ENCODE data around the gene SAYSD1.

Gene SAYSD1

DNA sequence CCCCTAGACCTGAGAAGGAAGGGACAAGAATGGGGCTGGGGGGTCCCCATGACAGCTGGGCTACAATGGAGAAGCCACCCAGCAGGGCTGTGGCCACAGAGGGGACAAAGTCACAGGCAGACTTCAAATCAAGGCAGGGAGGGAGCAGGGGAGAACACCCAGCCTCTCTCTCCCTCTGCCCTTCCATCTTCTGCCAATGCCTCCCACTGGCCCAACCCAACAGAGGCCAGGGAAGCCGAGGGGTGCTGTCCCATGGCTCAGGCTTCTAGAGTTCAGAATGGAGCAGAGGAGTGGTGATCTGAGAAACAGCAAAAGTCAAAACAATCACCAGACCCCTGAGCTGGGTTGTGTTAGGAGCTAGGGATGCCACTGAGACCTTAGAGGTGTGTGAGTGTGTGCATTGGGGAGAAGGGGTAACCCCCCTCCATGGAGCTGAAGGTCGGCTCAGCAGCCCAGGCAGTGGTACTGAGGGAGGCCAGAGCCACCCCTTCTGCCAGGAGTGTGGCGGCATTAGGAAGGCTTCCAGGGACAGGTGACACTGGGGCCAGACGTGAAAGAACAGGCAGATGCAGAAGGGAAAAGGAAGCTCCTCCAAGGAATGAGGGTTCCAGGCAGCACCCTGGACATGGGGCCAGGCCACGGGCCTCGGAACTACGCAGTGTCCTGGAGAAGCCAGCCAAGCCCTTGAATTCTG is 54.4 kb downstream of the SAYSD1 start:
- no peak overlapping the region for H3K4me3 ChIP-seq (ENCODE audit: low read depth, low read length)
- TF ChIP-seq, protein P1, sequence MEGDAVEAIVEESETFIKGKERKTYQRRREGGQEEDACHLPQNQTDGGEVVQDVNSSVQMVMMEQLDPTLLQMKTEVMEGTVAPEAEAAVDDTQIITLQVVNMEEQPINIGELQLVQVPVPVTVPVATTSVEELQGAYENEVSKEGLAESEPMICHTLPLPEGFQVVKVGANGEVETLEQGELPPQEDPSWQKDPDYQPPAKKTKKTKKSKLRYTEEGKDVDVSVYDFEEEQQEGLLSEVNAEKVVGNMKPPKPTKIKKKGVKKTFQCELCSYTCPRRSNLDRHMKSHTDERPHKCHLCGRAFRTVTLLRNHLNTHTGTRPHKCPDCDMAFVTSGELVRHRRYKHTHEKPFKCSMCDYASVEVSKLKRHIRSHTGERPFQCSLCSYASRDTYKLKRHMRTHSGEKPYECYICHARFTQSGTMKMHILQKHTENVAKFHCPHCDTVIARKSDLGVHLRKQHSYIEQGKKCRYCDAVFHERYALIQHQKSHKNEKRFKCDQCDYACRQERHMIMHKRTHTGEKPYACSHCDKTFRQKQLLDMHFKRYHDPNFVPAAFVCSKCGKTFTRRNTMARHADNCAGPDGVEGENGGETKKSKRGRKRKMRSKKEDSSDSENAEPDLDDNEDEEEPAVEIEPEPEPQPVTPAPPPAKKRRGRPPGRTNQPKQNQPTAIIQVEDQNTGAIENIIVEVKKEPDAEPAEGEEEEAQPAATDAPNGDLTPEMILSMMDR (IDR thresholded peaks at IDR 0.05; ENCODE audit: insufficient read depth, low read depth, low read length, missing control alignments) = no peak
- DNase-seq (ENCODE audit: low read depth) = no peak

DNA sequence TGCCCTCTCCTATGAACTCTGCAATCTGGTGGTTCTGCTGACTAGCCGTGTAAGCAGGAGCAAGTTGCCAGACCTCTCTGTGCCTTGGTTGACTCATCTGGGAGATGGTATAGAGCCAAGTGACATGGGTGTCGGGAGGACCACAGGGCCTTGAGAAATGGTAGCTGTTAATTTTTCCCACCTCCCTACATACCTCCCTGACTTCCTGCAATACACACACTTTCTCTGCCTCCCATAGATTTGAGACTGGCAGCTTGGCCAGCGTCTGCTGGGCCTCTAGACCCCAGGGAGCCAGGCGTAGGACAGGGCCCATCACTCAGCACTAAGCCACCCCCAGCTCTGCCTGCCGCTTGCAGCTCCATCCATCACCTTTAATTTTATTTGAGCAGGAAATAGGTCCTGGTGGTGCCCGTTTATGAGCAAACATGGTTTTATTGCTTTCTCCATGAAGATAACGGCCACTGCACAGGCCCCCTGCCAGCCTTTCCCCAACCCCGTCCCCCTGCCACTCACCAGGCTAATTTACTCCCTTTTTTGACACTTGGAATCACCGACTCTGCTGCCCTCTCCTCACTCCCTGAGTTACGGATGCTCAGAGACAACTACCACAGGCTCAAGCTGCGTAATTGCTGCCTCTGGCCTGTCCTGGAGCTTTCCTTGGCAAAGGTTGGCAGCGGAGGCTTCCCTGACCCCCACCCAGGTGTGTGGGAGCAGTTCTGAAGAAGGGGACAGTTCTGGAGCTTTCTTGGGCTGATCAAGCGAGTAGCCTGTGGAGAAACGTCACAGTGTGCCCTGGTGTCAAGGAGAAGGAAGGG is 55.3 kb downstream of the SAYSD1 start:
- TF ChIP-seq, protein P1 (IDR thresholded peaks at IDR 0.05; ENCODE audit: insufficient read depth, low read depth, low read length, missing control alignments) = no peak
- H3K4me3 ChIP-seq (ENCODE audit: low read depth, low read length) = no peak overlapping the region
- DNase-seq (ENCODE audit: low read depth) = no peak

DNA sequence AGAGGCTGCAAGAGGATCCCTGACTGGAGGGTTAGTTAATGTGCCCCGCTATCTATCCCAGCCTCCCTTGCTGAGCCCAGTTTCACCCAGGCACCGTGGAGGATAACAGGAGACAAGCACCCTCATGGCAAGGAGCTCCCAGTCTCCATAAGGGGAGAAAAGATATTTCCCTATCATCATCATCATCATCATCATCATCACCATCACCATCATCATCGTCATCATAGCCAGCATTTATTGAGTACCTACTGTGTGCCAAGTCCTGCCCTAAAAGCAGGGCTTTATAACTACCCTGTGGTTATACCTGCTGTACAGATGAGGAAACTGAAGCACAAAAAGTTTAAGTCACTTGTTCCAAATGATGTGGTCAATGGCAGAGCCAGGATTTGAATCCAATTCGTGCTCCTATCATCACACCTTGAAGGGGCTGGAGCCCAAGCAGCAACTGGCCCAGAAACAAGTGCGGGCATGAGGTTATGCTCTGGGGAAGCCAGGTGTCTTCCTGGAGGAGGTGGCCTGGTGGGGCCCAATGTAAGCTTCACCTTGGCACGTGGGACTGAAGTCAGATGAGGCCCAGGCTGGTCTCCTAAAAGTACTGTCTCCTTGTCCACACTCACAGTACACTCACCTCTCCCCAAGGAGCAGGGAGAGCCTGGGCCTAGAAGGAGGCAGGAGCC is 56.4 kb downstream of the SAYSD1 start:
- DNase-seq (ENCODE audit: low read depth) = no peak
- no peak overlapping the region for H3K4me3 ChIP-seq (ENCODE audit: low read depth, low read length)
- TF ChIP-seq, protein P1 (IDR thresholded peaks at IDR 0.05; ENCODE audit: insufficient read depth, low read depth, low read length, missing control alignments) = no peak

DNA sequence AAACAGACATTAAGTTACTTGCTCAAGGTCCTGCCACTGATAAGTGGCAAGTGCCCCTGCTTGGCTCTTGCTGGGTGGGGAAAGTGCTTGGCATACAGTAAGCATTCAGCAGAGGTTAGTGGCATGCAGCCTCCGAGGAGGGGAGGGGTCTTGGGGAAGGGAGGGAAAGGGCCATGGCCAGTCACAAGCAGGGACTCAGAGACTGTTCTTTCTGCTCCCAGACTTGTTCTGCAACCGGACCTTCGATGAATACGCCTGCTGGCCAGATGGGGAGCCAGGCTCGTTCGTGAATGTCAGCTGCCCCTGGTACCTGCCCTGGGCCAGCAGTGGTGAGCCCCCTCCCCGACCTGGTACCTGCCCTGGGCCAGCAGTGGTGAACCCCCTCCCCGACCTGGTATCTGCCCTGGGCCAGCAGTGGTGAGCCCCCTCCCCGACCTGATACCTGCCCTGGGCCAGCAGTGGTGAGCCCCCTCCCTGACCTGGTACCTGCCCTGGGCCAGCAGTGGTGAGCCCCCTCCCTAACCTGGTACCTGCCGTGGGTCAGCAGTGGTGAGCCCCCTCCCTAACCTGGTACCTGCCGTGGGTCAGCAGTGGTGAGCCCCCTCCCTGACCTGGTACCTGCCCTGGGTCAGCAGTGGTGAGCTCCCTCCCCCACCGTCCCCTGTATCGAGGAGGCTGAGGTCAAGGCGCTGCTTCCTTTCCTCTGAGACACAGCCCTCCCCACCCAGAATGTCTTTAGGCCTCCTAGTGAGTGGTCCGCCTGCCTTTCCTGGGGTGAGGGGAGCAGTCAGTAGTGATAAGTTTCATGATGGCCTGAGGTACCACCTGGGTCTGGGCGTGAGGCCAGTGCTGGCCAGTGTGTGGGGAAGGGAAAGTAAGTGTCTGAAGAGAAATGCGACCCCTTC is 57.5 kb downstream of the SAYSD1 start:
- DNase-seq (ENCODE audit: low read depth) = no peak
- H3K4me3 ChIP-seq (ENCODE audit: low read depth, low read length) = no peak overlapping the region
- TF ChIP-seq, protein P1 (IDR thresholded peaks at IDR 0.05; ENCODE audit: insufficient read depth, low read depth, low read length, missing control alignments) = no peak

DNA sequence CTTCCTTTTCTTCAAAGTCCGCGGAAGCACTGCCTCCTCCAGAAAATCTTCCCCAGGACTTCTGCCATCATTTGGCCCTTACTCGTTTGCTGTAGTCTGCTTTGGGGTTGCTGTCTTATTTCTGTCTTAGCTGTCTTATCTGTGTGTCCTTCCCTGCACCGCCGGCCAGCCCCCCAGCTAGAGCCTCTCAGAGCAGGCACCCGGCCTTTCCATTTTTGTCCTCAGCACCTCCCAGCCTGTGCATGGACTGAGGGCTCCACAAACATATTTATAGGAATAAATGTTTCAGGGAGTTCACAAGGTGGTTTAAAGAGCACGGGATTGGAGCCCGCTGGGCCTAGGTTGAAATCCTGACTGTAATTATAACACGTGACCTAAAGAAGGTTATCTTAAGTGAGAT is 58.3 kb downstream of the SAYSD1 start:
- no peak overlapping the region for H3K4me3 ChIP-seq (ENCODE audit: low read depth, low read length)
- no peak for DNase-seq (ENCODE audit: low read depth)
- TF ChIP-seq, protein P1 (IDR thresholded peaks at IDR 0.05; ENCODE audit: insufficient read depth, low read depth, low read length, missing control alignments) = no peak

DNA sequence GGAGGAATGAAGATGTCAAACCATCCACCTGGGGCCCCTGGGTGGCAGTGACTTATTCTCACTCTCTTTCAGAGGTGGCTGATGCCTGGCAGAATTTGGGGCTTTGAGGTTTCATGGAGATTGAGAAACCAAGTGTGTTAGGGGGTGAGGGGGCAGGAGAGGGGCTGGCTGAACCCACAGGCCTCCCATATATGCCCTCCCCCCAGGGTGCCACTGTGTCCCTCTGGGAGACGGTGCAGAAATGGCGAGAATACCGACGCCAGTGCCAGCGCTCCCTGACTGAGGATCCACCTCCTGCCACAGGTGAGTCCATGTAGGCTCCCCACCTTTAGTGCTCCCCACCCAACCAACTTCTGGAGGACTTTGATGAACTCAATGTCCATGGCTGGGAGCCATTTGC is 58.8 kb downstream of the SAYSD1 start:
- H3K4me3 ChIP-seq (ENCODE audit: low read depth, low read length) = no peak overlapping the region
- TF ChIP-seq, protein P1 (IDR thresholded peaks at IDR 0.05; ENCODE audit: insufficient read depth, low read depth, low read length, missing control alignments) = no peak
- no peak for DNase-seq (ENCODE audit: low read depth)
